ENCODE data around the gene BAHCC1.
A peak's percentile ranks its signal among the peaks of the same experiment; 100 is the strongest.

The BAHCC1 gene

GRCh38 chr17:81451823-81452222, 56.6 kb downstream of the BAHCC1 start:
- Histone ChIP-seq H3K4me3 (ENCODE audit: control insufficient read depth in 1 of 7, extremely low read depth in 1 of 7, insufficient read depth in 4 of 7, low read depth in 2 of 7, low read length in 6 of 7) (no peak overlapping the region), H3K27ac (ENCODE audit: insufficient read depth in 1 of 2, low read depth in 1 of 2, low read length in 2 of 2, poor library complexity in 1 of 2, severe bottlenecking in 2 of 2) (no peak overlapping the region), H3K9me3 (ENCODE audit: control extremely low read depth in 1 of 5, control insufficient read depth in 4 of 5, insufficient read depth in 2 of 5, low read depth in 1 of 5, low read length in 4 of 5) (no peaks in the 10 kb centered on the region), H3K4me1 (ENCODE audit: control extremely low read depth in 1 of 4, control insufficient read depth in 4 of 4, insufficient read depth in 4 of 4, low read length in 3 of 4) (peaks cover 0 to 71% (median 52%) of the 10 kb centered on the region in 4 experiments), H3K36me3 (ENCODE audit: control insufficient read depth in 4 of 4, insufficient read depth in 4 of 4, low read length in 3 of 4) (peaks cover 0 to 73% (median 9%) of the 10 kb centered on the region in 4 experiments), H3K27me3 (replicated peaks in 2 of 5; ENCODE audit: control insufficient read depth in 4 of 5, insufficient read depth in 5 of 5, low read length in 4 of 5) (no peaks in the 10 kb centered on the region)
- POLR2A ChIA-PET, result no interaction called here
- DNase-seq, result no peak
- 95% methylated on average over 23 of the region's 26 CpGs for WGBS (ENCODE audit: insufficient coverage)
- CTCF ChIA-PET, result interaction anchor here (0.7 to 1.6 kb wide), 2 partner anchors 10 to 167 kb away, joined by 3 to 5 read pairs; no protein-coding TSS in a partner anchor

GRCh38 chr17:81452551-81452950, 57.3 kb downstream of the BAHCC1 start:
- ChIA-PET CTCF (interaction anchor here (0.9 to 1.1 kb wide), 2 partner anchors 8 to 9 kb away, joined by 3 read pairs; no protein-coding TSS in a partner anchor), POLR2A (interaction anchor here (0.6 to 0.8 kb wide), 2 partner anchors 23 to 61 kb away, joined by 3 read pairs; partner anchors contain the start of gene ACTG1)
- WGBS (ENCODE audit: insufficient coverage), result 87% methylated on average over 20 of the region's 23 CpGs
- H3K4me1 ChIP-seq (ENCODE audit: control extremely low read depth in 1 of 4, control insufficient read depth in 4 of 4, insufficient read depth in 4 of 4, low read length in 3 of 4), result peaks cover 0 to 76% (median 57%) of the 10 kb centered on the region in 4 experiments
- peak overlapping the region in 1 of 2 experiments; percentile 83 for H3K27ac ChIP-seq (ENCODE audit: insufficient read depth in 1 of 2, low read depth in 1 of 2, low read length in 2 of 2, poor library complexity in 1 of 2, severe bottlenecking in 2 of 2)
- DNase-seq, result no peak
- H3K36me3 ChIP-seq (ENCODE audit: control insufficient read depth in 4 of 4, insufficient read depth in 4 of 4, low read length in 3 of 4), result peaks cover 0 to 73% (median 6%) of the 10 kb centered on the region in 4 experiments
- no peak overlapping the region for H3K4me3 ChIP-seq (ENCODE audit: control insufficient read depth in 1 of 7, extremely low read depth in 1 of 7, insufficient read depth in 4 of 7, low read depth in 2 of 7, low read length in 6 of 7)
- H3K27me3 ChIP-seq (replicated peaks in 2 of 5; ENCODE audit: control insufficient read depth in 4 of 5, insufficient read depth in 5 of 5, low read length in 4 of 5), result no peaks in the 10 kb centered on the region
- no peaks in the 10 kb centered on the region for H3K9me3 ChIP-seq (ENCODE audit: control extremely low read depth in 1 of 5, control insufficient read depth in 4 of 5, insufficient read depth in 2 of 5, low read depth in 1 of 5, low read length in 4 of 5)

GRCh38 chr17:81453076-81453475, 57.8 kb downstream of the BAHCC1 start:
- peaks cover 0 to 69% (median 2%) of the 10 kb centered on the region in 4 experiments for H3K36me3 ChIP-seq (ENCODE audit: control insufficient read depth in 4 of 4, insufficient read depth in 4 of 4, low read length in 3 of 4)
- peak in 1 of 3 donors; percentile 20 for DNase-seq
- 80% methylated on average over 28 of the region's 30 CpGs for WGBS (ENCODE audit: insufficient coverage)
- no peaks in the 10 kb centered on the region for H3K27me3 ChIP-seq (replicated peaks in 2 of 5; ENCODE audit: control insufficient read depth in 4 of 5, insufficient read depth in 5 of 5, low read length in 4 of 5)
- peaks cover 0 to 76% (median 57%) of the 10 kb centered on the region in 4 experiments for H3K4me1 ChIP-seq (ENCODE audit: control extremely low read depth in 1 of 4, control insufficient read depth in 4 of 4, insufficient read depth in 4 of 4, low read length in 3 of 4)
- H3K9me3 ChIP-seq (ENCODE audit: control extremely low read depth in 1 of 5, control insufficient read depth in 4 of 5, insufficient read depth in 2 of 5, low read depth in 1 of 5, low read length in 4 of 5), result no peaks in the 10 kb centered on the region
- POLR2A ChIA-PET, result interaction anchor here (0.6 to 1.2 kb wide), 3 partner anchors 23 to 60 kb away, joined by 3 read pairs; partner anchors contain the start of genes ACTG1 and BAHCC1
- H3K27ac ChIP-seq (ENCODE audit: insufficient read depth in 1 of 2, low read depth in 1 of 2, low read length in 2 of 2, poor library complexity in 1 of 2, severe bottlenecking in 2 of 2), result peak overlapping the region in 1 of 2 experiments; percentile 83
- H3K4me3 ChIP-seq (ENCODE audit: control insufficient read depth in 1 of 7, extremely low read depth in 1 of 7, insufficient read depth in 4 of 7, low read depth in 2 of 7, low read length in 6 of 7), result peak overlapping the region in 3 of 7 experiments; percentile 4 to 57 (median 51)
- CTCF ChIA-PET, result interaction anchor here (0.9 to 1.1 kb wide), 2 partner anchors 8 to 9 kb away, joined by 3 read pairs; no protein-coding TSS in a partner anchor

- Histone ChIP-seq H3K4me1 (ENCODE audit: control extremely low read depth in 1 of 4, control insufficient read depth in 4 of 4, insufficient read depth in 4 of 4, low read length in 3 of 4) (peaks cover 0 to 74% (median 57%) of the 10 kb centered on the region in 4 experiments), H3K4me3 (ENCODE audit: control insufficient read depth in 1 of 7, extremely low read depth in 1 of 7, insufficient read depth in 4 of 7, low read depth in 2 of 7, low read length in 6 of 7) (peak overlapping the region in 4 of 7 experiments; percentile 39 to 57 (median 49)), H3K36me3 (ENCODE audit: control insufficient read depth in 4 of 4, insufficient read depth in 4 of 4, low read length in 3 of 4) (peaks cover 0 to 69% (median 6%) of the 10 kb centered on the region in 4 experiments), H3K27me3 (replicated peaks in 2 of 5; ENCODE audit: control insufficient read depth in 4 of 5, insufficient read depth in 5 of 5, low read length in 4 of 5) (no peaks in the 10 kb centered on the region), H3K27ac (ENCODE audit: insufficient read depth in 1 of 2, low read depth in 1 of 2, low read length in 2 of 2, poor library complexity in 1 of 2, severe bottlenecking in 2 of 2) (peak overlapping the region; percentile 54 to 83), H3K9me3 (ENCODE audit: control extremely low read depth in 1 of 5, control insufficient read depth in 4 of 5, insufficient read depth in 2 of 5, low read depth in 1 of 5, low read length in 4 of 5) (no peaks in the 10 kb centered on the region)
- 0% methylated on average over 6 of the region's 7 CpGs for WGBS (ENCODE audit: insufficient coverage)
- ChIA-PET POLR2A (interaction anchor here (0.6 to 3.6 kb wide), 4 partner anchors 13 to 59 kb away, joined by 3 to 17 read pairs (median 4); partner anchors contain the start of gene BAHCC1), CTCF (interaction anchor here (0.9 to 1.2 kb wide), 2 partner anchors 13 to 56 kb away, joined by 3 to 6 read pairs; no protein-coding TSS in a partner anchor)
- DNase-seq, result peak; percentile 52 to 83 (median 78)
These were observed 58.5 kb downstream of the BAHCC1 start for GRCh38 chr17:81453712-81454111.

GRCh38 chr17:81454473-81454872, 59.2 kb downstream of the BAHCC1 start:
- Histone ChIP-seq H3K9me3 (ENCODE audit: control extremely low read depth in 1 of 5, control insufficient read depth in 4 of 5, insufficient read depth in 2 of 5, low read depth in 1 of 5, low read length in 4 of 5) (no peaks in the 10 kb centered on the region), H3K4me1 (ENCODE audit: control extremely low read depth in 1 of 4, control insufficient read depth in 4 of 4, insufficient read depth in 4 of 4, low read length in 3 of 4) (peaks cover 0 to 72% (median 56%) of the 10 kb centered on the region in 4 experiments), H3K36me3 (ENCODE audit: control insufficient read depth in 4 of 4, insufficient read depth in 4 of 4, low read length in 3 of 4) (peaks cover 0 to 73% (median 11%) of the 10 kb centered on the region in 4 experiments), H3K27me3 (replicated peaks in 2 of 5; ENCODE audit: control insufficient read depth in 4 of 5, insufficient read depth in 5 of 5, low read length in 4 of 5) (no peaks in the 10 kb centered on the region), H3K4me3 (ENCODE audit: control insufficient read depth in 1 of 7, extremely low read depth in 1 of 7, insufficient read depth in 4 of 7, low read depth in 2 of 7, low read length in 6 of 7) (no peak overlapping the region), H3K27ac (ENCODE audit: insufficient read depth in 1 of 2, low read depth in 1 of 2, low read length in 2 of 2, poor library complexity in 1 of 2, severe bottlenecking in 2 of 2) (peak overlapping the region in 1 of 2 experiments; percentile 83)
- ChIA-PET POLR2A (interaction anchor here (0.6 to 3.6 kb wide), 3 partner anchors 14 to 32 kb away, joined by 3 to 17 read pairs (median 4); no protein-coding TSS in a partner anchor), CTCF (interaction anchor here (0.6 to 3.0 kb wide), 5 partner anchors 14 to 57 kb away, joined by 3 to 14 read pairs (median 6); no protein-coding TSS in a partner anchor)
- 24% methylated on average over 7 of the region's 13 CpGs for WGBS (ENCODE audit: insufficient coverage)
- DNase-seq, result peak in 2 of 3 donors; percentile 58 to 72

- DNase-seq, result peak in 2 of 3 donors; percentile 51 to 65
- CTCF ChIA-PET, result interaction anchor here (0.8 to 3.0 kb wide), 6 partner anchors 11 to 47 kb away, joined by 3 to 14 read pairs (median 8); no protein-coding TSS in a partner anchor
These were observed 60.1 kb downstream of the BAHCC1 start for GRCh38 chr17:81455387-81455786.

More at GRCh38 chr17:81455387-81455786, 60.1 kb downstream of the BAHCC1 start:
- Histone ChIP-seq H3K9me3 (ENCODE audit: control extremely low read depth in 1 of 5, control insufficient read depth in 4 of 5, insufficient read depth in 2 of 5, low read depth in 1 of 5, low read length in 4 of 5) (no peaks in the 10 kb centered on the region), H3K27me3 (replicated peaks in 2 of 5; ENCODE audit: control insufficient read depth in 4 of 5, insufficient read depth in 5 of 5, low read length in 4 of 5) (no peaks in the 10 kb centered on the region), H3K27ac (ENCODE audit: insufficient read depth in 1 of 2, low read depth in 1 of 2, low read length in 2 of 2, poor library complexity in 1 of 2, severe bottlenecking in 2 of 2) (peak overlapping the region in 1 of 2 experiments; percentile 40), H3K4me3 (ENCODE audit: control insufficient read depth in 1 of 7, extremely low read depth in 1 of 7, insufficient read depth in 4 of 7, low read depth in 2 of 7, low read length in 6 of 7) (peak overlapping the region in 1 of 7 experiments; percentile 45), H3K36me3 (ENCODE audit: control insufficient read depth in 4 of 4, insufficient read depth in 4 of 4, low read length in 3 of 4) (peaks cover 0 to 72% (median 14%) of the 10 kb centered on the region in 4 experiments), H3K4me1 (ENCODE audit: control extremely low read depth in 1 of 4, control insufficient read depth in 4 of 4, insufficient read depth in 4 of 4, low read length in 3 of 4) (peaks cover 0 to 69% (median 56%) of the 10 kb centered on the region in 4 experiments)
- POLR2A ChIA-PET, result interaction anchor here (0.7 to 3.6 kb wide), 5 partner anchors 15 to 46 kb away, joined by 3 to 17 read pairs (median 4); no protein-coding TSS in a partner anchor
- 58% methylated on average over 15 of the region's 18 CpGs for WGBS (ENCODE audit: insufficient coverage)

Data from common myeloid progenitor, CD34-positive (primary cell).